ENCODE measurements around the gene TP53BP2. TPM values are rescaled to one million over a fixed set of nuclear protein-coding genes. Genes with fewer than 3 reads are reported as not detected.

The TP53BP2 gene
- total RNA-seq, 1 donor from 2014 or later: 46.6 TPM

- Histone ChIP-seq H3K27ac (ENCODE audit: low read depth, low read length) (no peak overlapping the region), H3K36me3 (ENCODE audit: insufficient read depth, low read length) (no peaks in the 10 kb centered on the region), H3K79me2 (ENCODE audit: insufficient read depth, low read length) (peaks cover 100% of the 10 kb centered on the region), H4K20me1 (ENCODE audit: insufficient read depth, low read length) (peaks cover 79% of the 10 kb centered on the region), H2AFZ (ENCODE audit: low read depth, low read length) (no peak overlapping the region), H3K27me3 (ENCODE audit: insufficient read depth, low read length) (no peaks in the 10 kb centered on the region), H3K4me2 (ENCODE audit: low read length) (no peak overlapping the region), H3K9me3 (ENCODE audit: insufficient read depth, low read depth, low read length) (no peaks in the 10 kb centered on the region), H3K4me3 (ENCODE audit: insufficient read depth, low read depth, low read length) (no peak overlapping the region), H3K9ac (ENCODE audit: low read length) (no peak overlapping the region), H3K4me1 (ENCODE audit: insufficient read depth, low read length) (peaks cover 26% of the 10 kb centered on the region)
- Mint-ChIP-seq H3K36me3 (ENCODE audit: low read depth, unreplicated experiment) (no peaks in the 10 kb centered on the region), H3K4me1 (ENCODE audit: low read depth, unreplicated experiment) (peaks cover 12% of the 10 kb centered on the region), H3K4me3 (ENCODE audit: unreplicated experiment) (no peak overlapping the region), H3K27ac (ENCODE audit: unreplicated experiment) (no peak overlapping the region), H3K9me3 (ENCODE audit: unreplicated experiment) (no peaks in the 10 kb centered on the region), H3K27me3 (ENCODE audit: low read depth, unreplicated experiment) (no peaks in the 10 kb centered on the region)
- TF ChIP-seq EZH2 (IDR thresholded peaks at IDR 0.05; ENCODE audit: insufficient read depth, low read length): no peak
- no peak for TF ChIP-seq CTCF (IDR thresholded peaks at IDR 0.05; ENCODE audit: insufficient read depth, low read depth, low read length)
- FAIRE-seq: no peak
- no peak for DNase-seq (ENCODE audit: low read depth)
Measured at GRCh38 chr1:223837206-223837605, 8.5 kb downstream of the TP53BP2 start.

- H4K20me1 ChIP-seq (ENCODE audit: insufficient read depth, low read length): peaks cover 74% of the 10 kb centered on the region
- peaks cover 28% of the 10 kb centered on the region for H3K4me1 ChIP-seq (ENCODE audit: insufficient read depth, low read length)
- H3K36me3 Mint-ChIP-seq (ENCODE audit: low read depth, unreplicated experiment): no peaks in the 10 kb centered on the region
- H2AFZ ChIP-seq (ENCODE audit: low read depth, low read length): no peak overlapping the region
- DNase-seq (ENCODE audit: low read depth) (no peak), FAIRE-seq (no peak)
- no peak overlapping the region for H3K27ac ChIP-seq (ENCODE audit: low read depth, low read length)
- no peaks in the 10 kb centered on the region for H3K27me3 Mint-ChIP-seq (ENCODE audit: low read depth, unreplicated experiment)
- no peaks in the 10 kb centered on the region for H3K27me3 ChIP-seq (ENCODE audit: insufficient read depth, low read length)
- H3K9ac ChIP-seq (ENCODE audit: low read length): no peak overlapping the region
- no peak overlapping the region for H3K4me3 Mint-ChIP-seq (ENCODE audit: unreplicated experiment)
- TF ChIP-seq EZH2 (IDR thresholded peaks at IDR 0.05; ENCODE audit: insufficient read depth, low read length) (no peak), CTCF (IDR thresholded peaks at IDR 0.05; ENCODE audit: insufficient read depth, low read depth, low read length) (no peak)
- H3K9me3 ChIP-seq (ENCODE audit: insufficient read depth, low read depth, low read length): no peaks in the 10 kb centered on the region
- no peaks in the 10 kb centered on the region for H3K9me3 Mint-ChIP-seq (ENCODE audit: unreplicated experiment)
- no peak overlapping the region for H3K4me2 ChIP-seq (ENCODE audit: low read length)
- peaks cover 96% of the 10 kb centered on the region for H3K79me2 ChIP-seq (ENCODE audit: insufficient read depth, low read length)
- no peaks in the 10 kb centered on the region for H3K36me3 ChIP-seq (ENCODE audit: insufficient read depth, low read length)
- H3K4me1 Mint-ChIP-seq (ENCODE audit: low read depth, unreplicated experiment): peaks cover 18% of the 10 kb centered on the region
- H3K4me3 ChIP-seq (ENCODE audit: insufficient read depth, low read depth, low read length): no peak overlapping the region
- no peak overlapping the region for H3K27ac Mint-ChIP-seq (ENCODE audit: unreplicated experiment)
Measured at GRCh38 chr1:223836586-223836985, 9.2 kb downstream of the TP53BP2 start.

- Histone ChIP-seq H3K79me2 (ENCODE audit: insufficient read depth, low read length) (peaks cover 93% of the 10 kb centered on the region), H3K4me1 (ENCODE audit: insufficient read depth, low read length) (peaks cover 23% of the 10 kb centered on the region)
Measured at GRCh38 chr1:223835754-223836153, 10.0 kb downstream of the TP53BP2 start.

More at GRCh38 chr1:223835754-223836153, 10.0 kb downstream of the TP53BP2 start:
- H3K4me1 Mint-ChIP-seq (ENCODE audit: low read depth, unreplicated experiment): peaks cover 19% of the 10 kb centered on the region
- Histone ChIP-seq H3K4me3 (ENCODE audit: insufficient read depth, low read depth, low read length) (no peak overlapping the region), H3K36me3 (ENCODE audit: insufficient read depth, low read length) (no peaks in the 10 kb centered on the region), H3K9me3 (ENCODE audit: insufficient read depth, low read depth, low read length) (no peaks in the 10 kb centered on the region), H4K20me1 (ENCODE audit: insufficient read depth, low read length) (peaks cover 71% of the 10 kb centered on the region), H3K4me2 (ENCODE audit: low read length) (peak overlapping the region; percentile 69), H3K27me3 (ENCODE audit: insufficient read depth, low read length) (no peaks in the 10 kb centered on the region), H3K9ac (ENCODE audit: low read length) (no peak overlapping the region), H2AFZ (ENCODE audit: low read depth, low read length) (no peak overlapping the region), H3K27ac (ENCODE audit: low read depth, low read length) (no peak overlapping the region)
- FAIRE-seq: no peak
- no peaks in the 10 kb centered on the region for H3K27me3 Mint-ChIP-seq (ENCODE audit: low read depth, unreplicated experiment)
- DNase-seq (ENCODE audit: low read depth): no peak
- H3K4me3 Mint-ChIP-seq (ENCODE audit: unreplicated experiment): no peak overlapping the region
- no peaks in the 10 kb centered on the region for H3K36me3 Mint-ChIP-seq (ENCODE audit: low read depth, unreplicated experiment)
- TF ChIP-seq CTCF (IDR thresholded peaks at IDR 0.05; ENCODE audit: insufficient read depth, low read depth, low read length): no peak
- no peak for TF ChIP-seq EZH2 (IDR thresholded peaks at IDR 0.05; ENCODE audit: insufficient read depth, low read length)
- no peak overlapping the region for H3K27ac Mint-ChIP-seq (ENCODE audit: unreplicated experiment)
- no peaks in the 10 kb centered on the region for H3K9me3 Mint-ChIP-seq (ENCODE audit: unreplicated experiment)

All from astrocyte (in vitro differentiated cells and primary cell).